HEK293T (cell line): Measurements from ENCODE around the gene CREG1.

Source experiments
- ARNT ChIP-seq: fragments of 450-650 bp; IDR thresholded peaks from 2 replicates; pipeline ENCODE4 v1.6.1; 2017; ENCODE audit warnings: mild to moderate bottlenecking
- FOXA1 ChIP-seq: fragments of 450-650 bp; IDR thresholded peaks from 2 replicates; pipeline ENCODE4 v1.6.1; 2016; ENCODE audit warnings: mild to moderate bottlenecking
- FOXK2 ChIP-seq: fragments of 450-650 bp; IDR thresholded peaks from 2 replicates; pipeline ENCODE4 v1.6.1; 2016; ENCODE audit warnings: mild to moderate bottlenecking
- HDGF ChIP-seq: fragments of 450-650 bp; IDR thresholded peaks from 2 replicates; pipeline ENCODE4 v1.6.1; 2017; ENCODE audit warnings: antibody characterized with exemption, borderline replicate concordance
- SP1 ChIP-seq: fragments of 450-650 bp; IDR thresholded peaks from 2 replicates; pipeline ENCODE4 v1.6.1; 2017
- SUZ12 ChIP-seq: fragments of 450-650 bp; IDR thresholded peaks from 2 replicates; pipeline ENCODE4 v1.6.1; 2016; ENCODE audit warnings: mild to moderate bottlenecking
- TARDBP ChIP-seq: fragments of 450-650 bp; IDR thresholded peaks from 2 replicates; pipeline ENCODE4 v1.6.1; 2016
- ZNF384 ChIP-seq: fragments of 450-650 bp; IDR thresholded peaks from 2 replicates; pipeline ENCODE4 v1.6.1; 2016

- TF ChIP-seq ARNT = no peak
- no peak for TF ChIP-seq ZNF384
- no peak for TF ChIP-seq HDGF
- TF ChIP-seq SUZ12 = no peak
- TF ChIP-seq FOXK2 = no peak
- no peak for TF ChIP-seq SP1
- TF ChIP-seq TARDBP = no peak
- no peak for TF ChIP-seq FOXA1
Observed at GRCh38 chr1:167516404-167517388, 36.9 kb downstream of the CREG1 start.
